Heart right ventricle (tissue), 16 donors: ENCODE measurements around the gene EFCAB14. TPM values are rescaled to one million over a fixed set of nuclear protein-coding genes. Genes with fewer than 3 reads are reported as not detected.
A peak's percentile ranks its signal among the peaks of the same experiment; 100 is the strongest.

Source experiments
- ATAC-seq, 8 donors: fragments of 200-7000 bp; cut with Tn5 transposase; one replicate each; pipeline ENCODE4 v1.9.1; 2020; ENCODE audit warnings: mild to moderate bottlenecking in 8 of 8, moderate library complexity in 8 of 8, moderate number of reproducible peaks in 1 of 8
- DNase-seq, 2 donors: peaks; one replicate each; pipeline ENCODE4 v3.0.0-alpha.2; 2020
- H3K27ac ChIP-seq, 10 donors: fragments of 200-600 bp; sonication (generic) in 2 of 10; one replicate each; pipeline versions ENCODE4 v1.5.0 to v1.8.0; 2020 to 2022; ENCODE audit warnings: mild to moderate bottlenecking in 3 of 10
- H3K27me3 ChIP-seq, 7 donors: fragments of 200-600 bp; one replicate each; pipeline ENCODE4 v1.8.0; 2021 to 2022; ENCODE audit warnings: mild to moderate bottlenecking in 2 of 7
- H3K36me3 ChIP-seq, 9 donors: fragments of 200-600 bp; sonication (generic) in 1 of 9; one replicate each; pipeline versions ENCODE4 v1.5.0 to v1.8.0; 2020 to 2022; ENCODE audit warnings: mild to moderate bottlenecking in 2 of 9
- H3K4me1 ChIP-seq, 9 donors: fragments of 200-600 bp; sonication (generic) in 1 of 9; one replicate each; pipeline versions ENCODE4 v1.5.0 to v1.8.0; 2020 to 2022; ENCODE audit warnings: mild to moderate bottlenecking in 4 of 9
- H3K4me3 ChIP-seq, 10 donors: fragments of 200-600 bp; sonication (generic) in 2 of 10; one replicate each; pipeline versions ENCODE4 v1.5.0 to v1.8.0; 2020 to 2022; ENCODE audit warnings: mild to moderate bottlenecking in 7 of 10, moderate library complexity in 2 of 10
- H3K9me3 ChIP-seq, 11 donors: fragments of 200-600 bp in 10 of 11; sonication (generic) in 2 of 11; one replicate each; pipeline versions ENCODE4 v1.5.0 to v1.8.0; 2013 to 2022; ENCODE audit warnings: mild to moderate bottlenecking in 2 of 11, control low read depth in 1 of 11, moderate library complexity in 1 of 11
- WGBS, 2 donors: extraction: QIAGEN DNeasy Blood & Tissue Kit; methylation state at CpG; one replicate each; pipeline ENCODE4 v1.1.7; 2013; ENCODE audit warnings: inconsistent platforms in 1 of 2; 5-methylcytosine and 5-hydroxymethylcytosine counted together
- intact Hi-C, 10 donors: fragments of 100-400 bp; cut with DNase I; formaldehyde crosslinking; loops; one replicate each; pipeline versions ENCODE4 v1.11.1 to v1.14.2; 2022
- polyA plus RNA-seq, 2 donors: library from polyadenylated mRNA; stranded (reverse); fragments of 200-250 nt; gene quantifications; one replicate each; pipeline ENCODE4 v1.2.3, GENCODE V29; 2013
- total RNA-seq, 10 donors: library from RNA; stranded (reverse); fragmentation: NEBNext Ultra II Directional in 3 of 10; extraction: Animal tissue kit (Norgen Biotek cat#: 25700) in 3 of 10; gene quantifications; one replicate each; pipeline versions ENCODE4 v1.2.1 to v1.2.4, GENCODE V29; 2021 to 2023
- TF ChIP-seq, protein P1 (sequence below), 9 donors: fragments of 200-600 bp; sonication (generic) in 2 of 9; IDR thresholded peaks; one replicate each; pipeline versions ENCODE4 v1.5.0 to v1.8.0; 2021 to 2022; ENCODE audit warnings: antibody characterized with exemption in 9 of 9, mild to moderate bottlenecking in 5 of 9, moderate library complexity in 1 of 9
- donor health status: Arrhythmogenic right ventricular cardiomyopathy.
- donor health status: ischemic (EF 13 %, LVEDD 7.1; RV severe dilation, severe dysfunction).
- donor health status: healthy with polysubstance abuse.
- donor health status: DM: no; HTN: yes; CAD: no.
- donor health status: DM: no; HTN: no; CAD: no.
- donor health status: ischemic (EF 25% LVEDD 6.9; RV normal size, moderate dysfunction).
- donor health status: ischemic (EF 25% LVEDD 5.7; RV mildly dilated, moderate dysfunction).
- donor health status: healthy.
- donor health status: DM: yes; HTN: yes; CAD: no.
- donor health status: Ischemic cardiomyopathy.
- donor health status: ischemic (EF 35%, LVEDD 5.7; RV mildly dilated, moderate dysfunction).
- donor health status: nonischemic (EF 11% LVEDD 7.7; RV severe dilation, severe dysfunction).
- donor health status: DM: yes; HTN: yes; CAD: no.
- donor health status: PGD.
- donor health status: ischemic (EF 29% LVEDD 5.4; RV normal size, mild dysfunction).
- donor health status: nonischemic (EF 23%, LVEDD 6.1; RV moderate dilation, normal function).

The EFCAB14 gene
- total and polyA plus RNA-seq, 12 donors: 11.0 to 74.5 (median 59.9) TPM

DNA sequence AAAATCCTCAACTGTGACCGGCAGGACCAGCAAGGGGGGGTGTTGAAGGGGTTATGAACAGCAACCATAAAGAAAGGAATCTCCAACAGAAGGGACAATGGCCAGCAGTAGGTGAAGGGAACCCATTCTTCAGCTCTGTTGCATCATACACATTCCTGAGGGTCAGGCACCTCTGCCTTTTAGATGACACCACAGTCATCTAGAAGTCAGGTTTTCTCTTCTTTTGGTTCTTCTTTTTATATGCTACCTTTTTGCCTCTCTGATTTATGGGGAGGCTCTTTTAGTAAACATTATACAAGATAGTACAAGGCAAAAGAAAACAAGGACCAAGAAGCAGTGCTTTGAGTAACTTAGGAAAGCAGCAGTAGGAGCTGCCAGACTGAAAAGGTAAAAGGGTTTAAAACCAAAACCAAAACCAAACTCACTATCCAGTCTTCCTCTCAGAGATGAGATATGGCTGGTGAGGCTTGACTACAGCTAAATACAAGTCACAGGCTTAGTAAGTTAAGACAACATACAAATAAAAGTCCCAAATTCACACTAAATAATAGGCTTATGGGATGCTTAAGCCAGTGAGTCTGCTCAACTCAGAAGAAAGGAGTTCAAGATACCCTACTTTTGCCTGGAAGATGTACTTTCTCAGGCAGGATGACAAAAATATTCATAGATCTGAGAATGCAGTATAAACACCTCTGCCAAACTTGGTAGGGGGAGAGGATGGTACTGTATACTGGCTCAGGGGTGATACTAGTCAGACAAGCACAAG lies 43.2 kb downstream of the EFCAB14 start:
- ATAC-seq (no peak), DNase-seq (no peak)
- H3K9me3 ChIP-seq: no peaks in the 10 kb centered on the region
- no peak overlapping the region for H3K4me3 ChIP-seq
- H3K4me1 ChIP-seq: peaks cover 0 to 10% (median 0%) of the 10 kb centered on the region in 9 donors
- peak overlapping the region in 1 of 10 donors; percentile 76 for H3K27ac ChIP-seq
- H3K27me3 ChIP-seq: no peaks in the 10 kb centered on the region
- H3K36me3 ChIP-seq: peaks cover 0 to 82% (median 26%) of the 10 kb centered on the region in 9 donors
- TF ChIP-seq, protein P1, sequence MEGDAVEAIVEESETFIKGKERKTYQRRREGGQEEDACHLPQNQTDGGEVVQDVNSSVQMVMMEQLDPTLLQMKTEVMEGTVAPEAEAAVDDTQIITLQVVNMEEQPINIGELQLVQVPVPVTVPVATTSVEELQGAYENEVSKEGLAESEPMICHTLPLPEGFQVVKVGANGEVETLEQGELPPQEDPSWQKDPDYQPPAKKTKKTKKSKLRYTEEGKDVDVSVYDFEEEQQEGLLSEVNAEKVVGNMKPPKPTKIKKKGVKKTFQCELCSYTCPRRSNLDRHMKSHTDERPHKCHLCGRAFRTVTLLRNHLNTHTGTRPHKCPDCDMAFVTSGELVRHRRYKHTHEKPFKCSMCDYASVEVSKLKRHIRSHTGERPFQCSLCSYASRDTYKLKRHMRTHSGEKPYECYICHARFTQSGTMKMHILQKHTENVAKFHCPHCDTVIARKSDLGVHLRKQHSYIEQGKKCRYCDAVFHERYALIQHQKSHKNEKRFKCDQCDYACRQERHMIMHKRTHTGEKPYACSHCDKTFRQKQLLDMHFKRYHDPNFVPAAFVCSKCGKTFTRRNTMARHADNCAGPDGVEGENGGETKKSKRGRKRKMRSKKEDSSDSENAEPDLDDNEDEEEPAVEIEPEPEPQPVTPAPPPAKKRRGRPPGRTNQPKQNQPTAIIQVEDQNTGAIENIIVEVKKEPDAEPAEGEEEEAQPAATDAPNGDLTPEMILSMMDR (IDR thresholded peaks at IDR 0.05): no peak
- intact Hi-C loops: no loop called here
- 84 to 96% methylated on average over 1 of the region's 1 CpG for WGBS, 2 donors

DNA sequence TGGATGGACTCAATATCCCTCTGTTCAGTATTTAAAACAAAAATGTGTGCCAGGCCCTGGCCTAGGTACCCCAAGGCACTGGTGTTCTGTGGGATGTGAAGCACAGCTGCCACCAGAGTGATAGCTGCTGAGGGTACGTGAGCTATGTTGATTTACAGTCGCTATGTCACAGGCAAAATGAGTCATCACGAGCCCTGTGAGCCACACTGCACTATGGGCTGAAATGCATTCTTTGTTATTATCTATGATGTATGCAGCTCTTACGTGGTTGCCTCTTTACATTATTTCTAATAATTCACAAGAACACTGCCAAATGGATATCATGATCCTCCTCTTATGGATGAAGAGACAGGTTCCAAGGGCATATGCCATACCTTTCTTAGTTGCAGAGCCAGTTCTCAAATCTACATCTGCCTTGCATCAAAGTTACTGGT lies 45.1 kb downstream of the EFCAB14 start:
- H3K4me3 ChIP-seq: no peak overlapping the region
- 67 to 82% methylated on average over 4 of the region's 4 CpGs for WGBS, 2 donors
- H3K27me3 ChIP-seq: no peaks in the 10 kb centered on the region
- TF ChIP-seq, protein P1 (IDR thresholded peaks at IDR 0.05): no peak
- peaks cover 0 to 10% (median 0%) of the 10 kb centered on the region in 9 donors for H3K4me1 ChIP-seq
- intact Hi-C loops: no loop called here
- no peak overlapping the region for H3K27ac ChIP-seq
- H3K9me3 ChIP-seq: no peaks in the 10 kb centered on the region
- ATAC-seq (no peak), DNase-seq (no peak)
- peaks cover 0 to 62% (median 16%) of the 10 kb centered on the region in 9 donors for H3K36me3 ChIP-seq

DNA sequence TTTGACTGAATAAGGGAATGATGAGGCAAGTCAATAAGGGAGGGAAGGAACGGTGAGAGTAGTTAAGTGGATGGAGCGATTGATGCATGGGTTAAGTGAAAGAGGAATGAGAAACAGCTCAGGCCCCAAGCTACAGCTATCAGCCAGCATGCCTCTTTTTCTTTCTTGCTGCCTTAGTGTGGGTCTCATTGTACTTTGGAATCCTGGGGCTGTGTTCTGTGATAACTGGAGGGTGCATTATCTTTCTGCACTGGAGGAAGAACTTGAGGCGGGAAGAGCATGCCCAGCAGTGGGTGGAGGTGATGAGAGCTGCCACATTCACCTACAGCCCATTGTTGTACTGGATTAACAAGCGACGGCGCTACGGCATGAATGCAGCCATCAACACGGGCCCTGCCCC lies 46.2 kb downstream of the EFCAB14 start:
- intact Hi-C loops: no loop called here
- Histone ChIP-seq H3K27me3 (no peaks in the 10 kb centered on the region), H3K27ac (no peak overlapping the region), H3K36me3 (peaks cover 0 to 51% (median 9%) of the 10 kb centered on the region in 9 donors), H3K4me3 (no peak overlapping the region), H3K4me1 (peaks cover 0 to 15% (median 0%) of the 10 kb centered on the region in 9 donors), H3K9me3 (no peaks in the 10 kb centered on the region)
- 47 to 61% methylated on average over 8 of the region's 8 CpGs for whole genome bisulfite sequencing, 2 donors
- TF ChIP-seq, protein P1 (IDR thresholded peaks at IDR 0.05): no peak
- ATAC-seq: no peak
- DNase-seq: no peak

DNA sequence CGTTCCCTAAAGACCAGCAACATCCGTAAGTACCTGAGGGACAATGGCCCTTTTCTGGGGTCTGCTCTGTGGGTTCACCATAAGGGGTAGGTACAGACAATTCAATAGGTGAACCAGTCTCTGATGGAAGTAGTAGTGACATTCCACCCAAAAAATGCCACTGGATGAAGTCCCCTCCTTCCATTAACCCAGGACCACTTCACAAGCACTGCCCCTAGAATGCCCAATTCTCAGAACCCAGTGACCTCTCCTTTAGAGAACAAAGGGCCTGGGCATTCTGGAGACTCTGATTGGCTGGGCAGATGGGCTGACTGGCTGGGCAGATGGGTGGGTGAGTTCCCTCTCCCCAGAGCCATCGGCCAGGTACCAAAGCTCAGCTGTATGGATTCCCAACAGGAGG lies 47.4 kb downstream of the EFCAB14 start, which contains the start of gene TEX38:
Gene TEX38, plus strand, starts transcription at position 301 of the 400 bp plus-strand sequence. Its CDS starts 81 bp downstream, at position 382.
- TF ChIP-seq, protein P1 (IDR thresholded peaks at IDR 0.05): no peak
- Histone ChIP-seq H3K4me1 (peaks cover 4 to 26% (median 10%) of the 10 kb centered on the region in 9 donors), H3K36me3 (peaks cover 0 to 40% (median 5%) of the 10 kb centered on the region in 9 donors), H3K27me3 (no peaks in the 10 kb centered on the region), H3K9me3 (no peaks in the 10 kb centered on the region), H3K4me3 (no peak within 1 kb of the TSS), H3K27ac (no peak within 1 kb of the TSS)
- ATAC-seq: no peak
- no peak for DNase-seq
- intact Hi-C loops: no loop called here
- WGBS, 2 donors: 88 to 93% methylated on average over 3 of the region's 3 CpGs
